HG03139 (cell line): ENCODE data around the gene CAMSAP3.
"Not testable (repeated sequence)": the region's sequence is repeated elsewhere in the genome, so short reads cannot be mapped to it uniquely, and the experiment has no call there.

Source experiments
- ATAC-seq: cut with Tn5 transposase; IDR thresholded peaks from one replicate; pipeline ENCODE4 v1.9.1; 2021; ENCODE audit not compliant: unreplicated experiment

CAMSAP3 gene

GRCh38 chr19:7631577-7631976, 35.9 kb downstream of the CAMSAP3 start:
- no peak for ATAC-seq

DNA sequence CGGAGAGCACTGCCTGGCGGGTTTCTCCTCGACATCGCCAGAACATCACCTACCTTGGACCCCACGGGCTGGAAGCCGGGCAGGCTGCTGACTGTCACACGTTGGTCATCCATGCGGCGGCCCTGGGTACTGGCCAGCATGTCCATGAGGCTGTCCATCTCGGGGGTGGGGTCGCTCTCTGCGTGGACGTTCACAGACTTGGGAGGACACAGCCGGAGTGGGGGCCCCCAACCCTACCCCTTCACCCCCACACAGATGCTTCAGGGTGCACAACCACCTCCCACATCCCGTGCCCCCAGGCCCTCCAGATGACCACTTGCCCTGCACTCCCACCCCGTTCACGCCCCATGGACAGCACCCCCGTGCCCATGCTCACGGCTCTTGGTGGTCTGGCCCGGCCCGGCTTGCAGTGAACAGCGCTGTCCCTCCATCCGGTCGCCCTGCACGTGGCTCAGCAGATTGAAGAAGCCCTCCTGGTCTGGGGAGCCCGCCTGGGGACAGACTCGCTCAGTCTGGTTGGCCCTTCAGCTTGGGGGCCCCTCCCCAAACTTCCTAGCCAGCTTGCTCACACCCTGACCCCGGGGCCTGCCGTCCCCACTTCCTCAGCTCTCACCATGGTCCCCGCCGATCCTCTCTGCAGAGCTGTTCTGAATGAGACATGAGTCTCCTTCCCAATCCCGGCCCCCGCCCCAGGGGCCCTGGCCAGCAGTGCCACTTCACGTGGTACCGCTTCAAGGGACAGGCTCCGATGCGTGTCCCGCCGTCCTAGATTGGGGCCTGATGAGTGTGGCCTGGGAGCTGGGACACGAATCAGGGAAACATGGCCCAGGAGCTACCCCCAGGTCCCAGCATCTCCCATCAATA, 36.9 kb downstream of the CAMSAP3 start:
- no peak for ATAC-seq

DNA sequence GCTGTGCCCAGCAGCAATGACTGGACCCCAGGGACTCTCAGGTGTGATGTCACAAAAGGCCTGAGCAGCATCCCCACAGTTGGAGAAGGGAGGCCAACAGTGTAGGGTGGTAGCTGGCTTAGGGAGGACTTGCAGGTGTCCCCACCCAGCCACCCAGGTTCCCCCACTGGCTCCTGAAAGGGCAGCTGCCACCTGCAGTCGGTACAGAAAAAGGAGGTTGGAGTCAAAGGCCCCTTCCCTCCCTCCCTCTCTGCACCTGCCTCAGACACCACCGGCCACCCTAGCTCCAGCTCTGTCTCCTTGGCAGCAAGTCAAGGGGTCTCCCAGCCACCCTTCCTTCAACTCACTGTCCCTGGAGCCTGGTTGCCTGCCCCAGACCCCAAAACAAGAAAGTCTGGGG, 38.0 kb downstream of the CAMSAP3 start, which contains the start of gene PCP2:
Gene PCP2, minus strand, starts transcription at position 22 of the 400 bp plus-strand sequence. CDS start 262 bp downstream, outside the sequence.
- no peak for ATAC-seq

DNA sequence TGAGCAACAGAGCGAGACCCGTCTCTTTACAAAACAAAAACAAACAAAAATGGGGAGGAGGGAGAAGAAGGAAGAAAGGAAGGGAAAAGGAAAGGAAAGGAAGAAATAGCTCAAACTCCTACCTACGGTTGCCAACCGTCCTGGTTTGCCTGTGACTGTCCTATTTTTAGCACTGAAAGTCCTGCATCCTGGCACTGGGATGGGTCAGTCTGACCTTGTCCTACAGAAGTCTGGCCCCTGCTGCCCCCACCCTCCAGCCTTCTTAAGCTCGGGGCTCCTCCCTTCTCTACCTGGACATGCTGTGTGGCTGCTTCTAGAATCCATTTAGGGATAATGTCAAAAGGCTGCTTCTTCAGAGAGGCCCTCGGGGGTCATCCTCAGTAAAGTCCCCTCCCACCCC, 40.0 kb downstream of the CAMSAP3 start:
- ATAC-seq = no peak

DNA sequence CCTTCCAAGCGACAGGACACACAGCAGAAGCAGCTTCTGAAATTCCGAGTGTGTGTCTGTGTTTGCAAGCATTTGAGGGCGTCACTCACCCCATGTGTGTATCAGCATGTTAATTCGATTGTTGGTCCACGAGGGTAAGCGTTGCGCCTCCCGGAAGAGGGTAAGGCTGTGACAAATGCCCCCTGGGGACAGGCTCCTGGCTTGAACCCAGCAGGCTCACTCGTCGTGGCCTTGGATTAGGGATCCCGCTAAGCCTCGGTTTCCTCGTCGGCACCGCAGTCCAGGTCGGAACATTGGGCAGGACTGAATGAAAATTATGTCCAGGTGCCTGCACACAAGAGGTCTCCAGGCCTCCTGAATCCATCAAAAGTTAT, 40.6 kb downstream of the CAMSAP3 start:
- no peak for ATAC-seq

GRCh38 chr19:7636691-7637373, 41.2 kb downstream of the CAMSAP3 start, which contains the start of gene STXBP2:
Gene STXBP2, plus strand, starts transcription at chr19:7637110. Its CDS starts 40 bp downstream, at chr19:7637150.
- ATAC-seq = peak; percentile 57

DNA sequence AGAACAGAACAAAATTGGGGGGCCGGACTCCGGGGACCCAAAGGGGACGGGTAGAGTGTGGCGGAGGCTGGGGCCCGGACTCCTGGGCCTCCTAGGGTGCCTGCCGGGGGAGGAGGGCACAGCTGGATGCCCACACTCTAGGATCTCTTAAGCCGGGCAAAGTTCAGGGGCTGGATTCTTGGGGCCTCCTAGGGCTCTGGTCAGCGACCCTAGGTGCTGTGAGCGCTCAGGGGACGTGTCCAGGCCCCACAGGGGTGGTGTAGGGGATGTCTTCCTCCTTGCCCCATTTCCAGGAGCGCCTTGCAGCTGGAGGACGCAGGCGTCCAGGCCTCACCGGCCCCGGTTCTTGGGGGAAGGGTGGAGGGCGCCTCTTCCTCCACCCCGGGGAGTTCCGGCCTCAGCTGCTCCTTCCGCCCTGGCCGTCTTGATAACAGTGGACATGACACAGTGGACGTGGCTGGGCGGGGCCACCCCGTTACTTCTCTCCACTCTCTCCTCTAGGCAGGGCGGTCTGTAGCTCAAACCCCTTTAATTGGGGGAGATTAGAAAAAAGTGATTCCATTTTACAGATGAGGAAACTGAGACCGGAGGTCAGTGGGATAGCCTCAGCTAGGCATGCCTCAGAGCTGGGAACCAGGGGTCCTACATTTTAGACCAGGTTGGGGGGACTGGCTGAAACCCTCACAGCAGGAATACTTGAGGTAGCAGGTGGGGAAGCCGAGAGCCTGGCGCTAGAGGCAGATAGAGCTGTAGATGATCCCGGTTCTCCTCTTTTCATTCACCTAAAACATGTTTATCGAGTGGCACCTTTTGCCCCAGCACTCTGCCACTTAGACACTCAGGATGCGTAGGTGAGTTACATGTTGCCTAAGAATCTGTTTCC, 42.0 kb downstream of the CAMSAP3 start:
- peak; percentile 11 for ATAC-seq

DNA sequence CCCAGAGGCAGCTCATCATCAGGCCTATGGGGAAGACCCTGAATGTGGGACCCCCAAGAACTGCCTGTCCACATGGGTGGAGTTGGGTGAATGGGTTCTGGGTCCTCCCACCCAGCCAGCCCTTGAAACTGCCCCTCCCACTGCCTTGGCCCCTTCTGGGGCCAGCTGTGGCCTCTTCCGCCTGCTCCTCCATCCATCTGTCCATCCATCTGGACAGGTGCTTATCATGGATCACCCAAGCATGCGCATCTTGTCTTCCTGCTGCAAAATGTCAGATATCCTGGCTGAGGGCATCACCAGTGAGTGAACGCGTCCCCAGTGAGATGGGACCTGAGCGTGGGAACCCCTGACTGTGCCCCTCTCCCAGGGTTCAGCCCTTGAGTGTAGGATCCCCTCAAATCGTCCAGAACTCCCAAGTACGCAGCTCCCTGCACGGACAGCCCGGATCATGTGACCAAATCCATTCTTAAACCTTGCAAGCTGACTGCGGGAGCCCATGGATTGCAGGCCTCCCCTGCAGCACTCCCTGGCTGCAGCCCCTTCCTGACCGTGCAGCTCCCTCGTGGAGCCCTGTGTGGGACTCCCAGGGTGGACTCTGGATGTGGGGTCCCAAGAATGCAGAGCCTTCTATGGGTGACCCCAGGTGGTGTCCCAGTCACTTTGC, 43.3 kb downstream of the CAMSAP3 start:
- no peak for ATAC-seq

- ATAC-seq = no peak
Measured at GRCh38 chr19:7639863-7640348, 44.2 kb downstream of the CAMSAP3 start.

GRCh38 chr19:7640803-7641202, 45.1 kb downstream of the CAMSAP3 start:
- no peak for ATAC-seq

DNA sequence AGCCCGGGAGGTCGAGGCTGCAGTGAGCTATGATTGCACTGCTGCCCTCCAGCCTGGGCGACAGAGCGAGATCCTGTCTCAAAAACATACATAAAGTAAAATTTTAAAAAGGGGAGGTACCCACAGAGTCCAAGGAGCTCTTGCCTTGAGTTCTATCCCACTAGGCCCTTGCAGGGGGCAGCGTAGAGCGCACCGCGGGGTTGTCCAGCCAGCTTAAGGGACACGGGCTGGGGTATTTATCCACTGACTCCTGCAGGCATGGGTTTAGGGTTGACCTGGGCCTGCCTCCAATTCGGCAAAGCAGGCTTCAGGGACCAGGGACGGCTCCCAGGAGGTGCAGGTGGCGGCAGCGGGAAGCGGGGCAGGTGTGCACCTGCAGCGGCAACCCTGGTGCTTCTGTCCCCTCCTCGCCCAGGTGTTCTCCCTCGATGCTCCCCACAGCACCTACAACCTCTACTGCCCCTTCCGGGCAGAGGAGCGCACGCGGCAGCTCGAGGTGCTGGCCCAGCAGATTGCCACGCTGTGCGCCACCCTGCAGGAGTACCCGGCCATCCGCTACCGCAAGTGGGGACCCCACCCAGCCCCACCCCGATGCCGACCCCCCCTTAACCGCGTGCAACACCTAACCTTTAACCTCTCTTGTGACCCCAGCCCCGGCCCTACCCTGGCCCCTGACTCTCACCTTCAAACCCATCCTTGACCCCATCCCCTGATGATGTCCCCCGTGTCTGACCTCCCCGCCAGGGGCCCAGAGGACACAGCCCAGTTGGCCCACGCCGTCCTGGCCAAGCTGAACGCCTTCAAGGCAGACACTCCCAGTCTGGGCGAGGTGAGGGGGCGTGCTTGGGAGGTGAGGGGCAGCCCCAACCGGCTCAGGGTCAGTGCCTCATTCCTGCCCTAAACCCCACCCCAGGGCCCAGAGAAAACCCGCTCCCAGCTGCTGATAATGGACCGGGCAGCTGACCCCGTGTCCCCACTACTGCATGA, 45.9 kb downstream of the CAMSAP3 start:
- no peak for ATAC-seq

DNA sequence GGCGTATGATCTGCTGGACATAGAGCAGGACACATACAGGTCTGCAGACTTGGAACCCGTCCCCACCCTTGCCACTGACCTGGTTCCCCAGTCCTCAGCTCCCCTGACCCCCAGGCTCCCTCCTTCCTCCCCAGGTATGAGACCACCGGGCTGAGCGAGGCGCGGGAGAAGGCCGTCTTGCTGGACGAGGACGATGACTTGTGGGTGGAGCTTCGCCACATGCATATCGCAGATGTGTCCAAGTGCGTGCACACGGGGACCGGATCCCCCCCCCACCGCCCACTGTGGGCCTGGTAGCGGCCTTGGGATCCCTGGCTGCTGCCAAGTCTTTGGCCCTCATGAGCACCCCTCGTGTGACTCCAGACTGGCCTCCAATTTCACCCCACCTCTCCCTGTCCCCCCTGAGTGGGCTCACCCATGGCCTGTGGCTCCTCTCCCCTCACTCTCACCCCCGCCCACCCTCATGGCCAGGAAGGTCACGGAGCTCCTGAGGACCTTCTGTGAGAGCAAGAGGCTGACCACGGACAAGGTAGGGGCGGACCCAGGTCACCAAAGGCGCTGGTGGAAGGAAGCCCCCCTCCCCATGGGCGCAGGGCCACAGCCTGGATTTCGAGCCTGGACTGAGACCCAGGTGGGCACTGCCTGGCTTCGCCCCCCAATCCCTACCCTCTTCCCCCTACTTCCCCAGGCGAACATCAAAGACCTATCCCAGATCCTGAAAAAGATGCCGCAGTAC, 46.8 kb downstream of the CAMSAP3 start:
- no peak for ATAC-seq

GRCh38 chr19:7643031-7643415, 47.4 kb downstream of the CAMSAP3 start:
- ATAC-seq = no peak

GRCh38 chr19:7643629-7644549, 48.2 kb downstream of the CAMSAP3 start:
- not testable (repeated sequence) for ATAC-seq

DNA sequence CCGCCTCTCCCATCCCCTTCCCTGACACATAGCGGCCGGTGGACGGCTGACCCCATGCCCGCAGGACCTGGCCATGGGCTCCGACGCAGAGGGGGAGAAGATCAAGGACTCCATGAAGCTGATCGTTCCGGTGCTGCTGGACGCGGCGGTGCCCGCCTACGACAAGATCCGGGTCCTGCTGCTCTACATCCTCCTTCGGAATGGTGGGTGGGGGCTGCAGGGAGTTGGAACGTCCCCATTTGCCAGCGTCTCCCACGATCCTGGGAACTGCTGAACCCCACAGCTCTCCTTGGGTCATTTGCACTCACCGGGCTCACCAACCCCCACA, 48.9 kb downstream of the CAMSAP3 start:
- no peak for ATAC-seq

- ATAC-seq = no peak
Measured at GRCh38 chr19:7645163-7645562, 49.5 kb downstream of the CAMSAP3 start.

DNA sequence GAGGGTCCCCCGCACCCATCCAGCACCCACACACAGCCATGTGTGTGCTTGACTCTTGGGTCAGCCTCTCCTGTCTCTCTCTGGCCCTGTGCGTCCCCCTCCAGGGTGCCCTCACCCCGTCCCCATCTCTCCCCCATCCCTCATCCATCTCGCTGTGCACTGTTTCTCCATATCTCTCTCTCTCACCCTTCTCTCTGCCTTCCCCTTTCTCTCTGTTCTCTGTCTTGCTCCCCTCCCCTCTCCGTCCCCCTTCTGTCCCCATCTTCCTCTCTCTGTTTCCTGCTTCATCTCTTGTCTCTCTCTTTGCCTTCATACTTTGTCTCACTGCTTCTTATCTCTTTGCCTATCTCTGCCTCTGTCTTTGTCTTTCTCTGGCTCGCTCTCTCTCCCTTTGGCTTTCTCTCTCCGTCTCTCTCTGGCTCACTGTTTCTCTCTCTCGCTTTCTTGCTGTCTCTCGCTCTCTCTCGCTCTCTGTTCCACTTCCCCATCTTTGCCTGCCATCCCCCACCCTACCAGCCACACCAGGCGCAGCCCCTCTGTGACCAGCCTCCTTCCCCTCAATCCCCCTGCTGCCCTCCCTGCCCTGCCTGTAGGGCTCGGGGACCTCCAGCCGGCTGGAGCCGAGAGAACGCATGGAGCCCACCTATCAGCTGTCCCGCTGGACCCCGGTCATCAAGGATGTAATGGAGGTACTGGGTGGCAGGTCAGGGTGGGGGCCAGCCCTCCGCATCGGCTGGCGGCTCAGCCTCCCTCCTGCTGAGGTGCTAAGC, 50.2 kb downstream of the CAMSAP3 start:
- no peak for ATAC-seq
